HT-29 (cell line): Measurements from ENCODE around the gene KDM6A. TPM values are rescaled to one million over a fixed set of nuclear protein-coding genes. Genes with fewer than 3 reads are reported as not detected.
"Not testable (repeated sequence)": the region's sequence is repeated elsewhere in the genome, so short reads cannot be mapped to it uniquely, and the experiment has no call there.

Experiments used
- DNase-seq: peaks from one replicate; pipeline ENCODE4 v3.0.0-alpha.2; 2015; ENCODE audit warnings: low spot score
- total RNA-seq: library from RNA; depleted of rRNA; stranded (reverse); fragments of >200 nt; shearing (Covaris generic); gene quantifications from 2 replicates; pipeline ENCODE4 v1.2.3, GENCODE V29; 2014

KDM6A gene
- total RNA-seq, 1 experiment from 2014 or later: 13.8 TPM

DNA sequence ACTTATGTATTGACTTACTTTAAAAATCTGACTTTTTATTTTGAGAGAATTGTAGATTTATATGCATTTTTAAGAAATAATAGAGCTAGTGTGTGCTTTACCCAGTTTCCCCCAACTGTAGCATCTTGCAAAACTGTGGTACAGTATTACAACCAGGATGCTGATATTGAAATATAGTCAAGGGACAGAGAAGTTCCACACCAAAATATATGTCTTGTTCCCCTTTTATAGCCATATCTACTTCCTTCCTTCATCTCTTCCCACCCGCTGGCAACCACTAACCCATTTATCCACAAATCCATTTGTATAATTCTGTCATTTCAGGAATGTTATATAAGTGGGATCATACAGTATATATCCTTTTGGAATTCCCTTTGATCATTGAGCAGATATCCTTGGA lies 16.8 kb downstream of the KDM6A start:
- no peak for DNase-seq

DNA sequence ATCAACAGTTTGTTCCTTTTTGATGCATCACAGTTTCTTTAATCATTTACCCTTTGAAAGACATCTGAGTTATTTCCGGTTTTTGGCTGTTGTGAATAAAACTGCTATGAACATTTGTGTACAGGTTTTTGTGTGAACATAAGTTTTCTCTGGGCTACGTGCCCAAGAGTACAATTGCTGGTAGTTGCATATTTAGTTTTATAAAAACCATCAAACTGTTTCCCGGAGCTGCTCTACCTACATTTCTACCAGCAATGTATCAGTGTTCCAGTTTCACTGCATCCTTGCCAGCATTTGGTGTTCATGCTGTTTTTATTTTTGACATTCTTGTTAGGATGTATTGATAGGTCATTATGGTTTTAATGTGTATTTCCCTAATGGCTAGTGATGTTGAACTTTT lies 17.3 kb downstream of the KDM6A start:
- no peak for DNase-seq

DNA sequence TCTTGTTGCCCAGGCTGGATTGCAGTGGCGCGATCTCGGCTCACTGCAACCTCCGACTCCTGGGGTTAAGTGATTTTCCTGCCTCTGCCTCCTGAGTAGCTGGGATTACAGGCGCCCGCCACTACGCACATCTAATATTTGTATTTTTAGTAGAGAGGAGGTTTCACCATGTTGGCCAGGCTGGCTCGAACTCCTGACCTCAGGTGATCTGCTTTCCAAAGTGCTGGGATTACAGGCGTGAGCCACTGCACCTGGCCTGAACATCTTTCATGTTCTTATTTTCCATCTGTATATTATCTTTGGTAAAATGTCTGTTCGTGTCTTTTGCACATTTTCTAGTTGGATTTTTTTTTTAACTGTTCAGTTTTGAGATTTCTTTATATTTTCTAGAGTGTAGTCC lies 17.7 kb downstream of the KDM6A start:
- DNase-seq: not testable (repeated sequence)

DNA sequence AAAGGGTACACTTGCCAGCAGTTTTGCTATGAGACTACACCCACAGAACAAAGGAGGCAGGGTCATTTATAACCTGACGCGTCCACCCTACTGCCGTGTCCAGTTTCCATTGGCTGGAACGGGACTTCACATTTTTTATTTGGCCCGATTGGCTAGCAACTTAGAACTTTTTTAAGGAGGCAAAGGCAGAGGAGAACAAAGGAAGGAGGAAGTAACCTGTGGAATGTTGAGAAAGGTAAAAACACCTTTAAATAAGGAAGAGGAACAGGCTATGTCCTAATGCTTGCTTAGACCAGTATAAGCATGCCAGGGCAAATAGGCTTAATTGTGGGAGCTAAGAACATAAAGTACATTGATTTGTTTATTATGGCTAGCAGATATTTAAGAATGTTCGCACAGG lies 18.7 kb downstream of the KDM6A start:
- no peak for DNase-seq

DNA sequence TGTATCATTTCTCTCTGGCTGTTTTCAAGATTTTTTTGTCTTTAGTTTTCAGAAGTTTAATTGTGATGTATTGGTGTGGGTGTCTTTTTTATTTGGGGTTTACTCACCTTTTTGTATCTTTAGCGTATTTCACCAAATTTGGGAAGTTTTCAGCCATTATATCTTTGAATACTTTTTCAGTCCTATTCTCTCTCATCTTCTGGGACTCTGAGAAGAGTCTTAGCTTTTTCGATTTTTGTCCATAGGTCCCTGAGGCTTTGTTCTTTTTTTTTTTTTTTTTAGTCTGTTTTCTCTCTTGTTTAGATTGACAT lies 23.8 kb downstream of the KDM6A start:
- no peak for DNase-seq

- DNase-seq: no peak
Observed at GRCh38 chrX:44897539-44897938, 24.6 kb downstream of the KDM6A start.

GRCh38 chrX:44898411-44899221 lies 25.6 kb downstream of the KDM6A start:
- DNase-seq: no peak

GRCh38 chrX:44899946-44900345 lies 27.0 kb downstream of the KDM6A start:
- no peak for DNase-seq

DNA sequence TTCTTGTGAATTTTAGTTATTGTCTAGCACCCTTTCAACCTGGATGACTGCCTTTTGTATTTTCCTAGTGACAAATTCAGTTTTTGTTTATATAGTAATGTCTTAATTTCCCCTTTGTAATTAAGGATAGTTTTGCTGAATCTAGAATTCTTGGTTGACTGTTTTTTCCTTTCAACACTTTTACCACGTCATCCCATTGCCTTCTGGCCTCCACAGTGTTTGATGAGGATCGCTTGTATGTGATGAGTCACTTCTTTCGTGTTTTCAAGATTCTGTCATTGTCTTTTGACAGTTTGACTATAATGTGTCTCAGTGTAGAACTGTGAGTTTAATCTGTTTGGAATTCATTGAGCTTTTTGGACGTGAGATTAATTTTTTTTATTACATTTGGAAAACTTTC lies 30.1 kb downstream of the KDM6A start:
- DNase-seq: no peak

- no peak for DNase-seq
Observed at GRCh38 chrX:44903830-44904530, 31.0 kb downstream of the KDM6A start.

DNA sequence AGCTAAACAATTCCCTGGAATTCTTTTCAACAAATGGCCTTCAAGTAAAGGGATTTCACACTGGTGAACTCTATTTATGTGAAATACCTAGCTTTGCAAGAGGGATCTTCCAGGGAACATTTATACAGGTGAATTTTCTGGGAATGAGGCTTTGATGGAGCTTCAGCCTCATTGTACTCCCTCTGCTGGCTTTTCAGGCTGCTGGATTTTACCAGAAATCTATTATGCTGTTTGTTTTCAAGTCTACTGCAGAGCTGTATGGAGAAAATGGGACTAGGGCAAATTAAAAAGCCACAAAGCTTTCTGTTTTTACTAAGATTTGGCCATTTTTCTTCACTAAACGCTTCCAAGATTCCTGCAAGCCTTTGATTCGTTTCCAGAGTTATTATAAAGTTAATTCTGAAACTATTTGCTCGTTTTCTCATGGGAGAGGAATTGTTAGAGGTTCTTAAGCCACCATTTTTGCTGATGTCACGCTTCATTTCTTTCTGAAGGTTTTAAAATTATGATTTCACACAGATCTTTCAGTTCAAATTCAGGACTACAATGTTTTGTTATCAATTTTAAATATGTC lies 31.6 kb downstream of the KDM6A start:
- DNase-seq: no peak

- DNase-seq: no peak
Observed at GRCh38 chrX:44906041-44906440, 33.1 kb downstream of the KDM6A start.

DNA sequence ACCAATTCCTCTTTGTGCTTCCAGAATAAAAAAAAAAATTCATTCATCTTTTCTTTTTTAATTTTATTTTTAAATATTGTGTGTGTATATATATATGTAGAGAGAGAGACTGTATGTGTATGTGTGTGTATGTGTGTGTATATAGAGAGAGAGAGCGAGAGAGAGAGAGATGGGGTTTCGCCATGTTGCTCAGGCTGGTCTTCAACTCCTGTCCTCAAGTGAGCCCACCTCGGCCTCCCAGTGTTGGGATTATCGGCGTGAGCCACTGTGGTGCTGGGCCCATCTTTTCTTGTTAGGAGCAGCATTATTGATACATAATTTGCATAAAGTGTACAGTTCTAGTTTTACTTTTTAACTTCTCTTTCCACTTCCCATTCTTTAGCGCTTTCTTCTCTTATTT lies 33.6 kb downstream of the KDM6A start:
- no peak for DNase-seq

DNA sequence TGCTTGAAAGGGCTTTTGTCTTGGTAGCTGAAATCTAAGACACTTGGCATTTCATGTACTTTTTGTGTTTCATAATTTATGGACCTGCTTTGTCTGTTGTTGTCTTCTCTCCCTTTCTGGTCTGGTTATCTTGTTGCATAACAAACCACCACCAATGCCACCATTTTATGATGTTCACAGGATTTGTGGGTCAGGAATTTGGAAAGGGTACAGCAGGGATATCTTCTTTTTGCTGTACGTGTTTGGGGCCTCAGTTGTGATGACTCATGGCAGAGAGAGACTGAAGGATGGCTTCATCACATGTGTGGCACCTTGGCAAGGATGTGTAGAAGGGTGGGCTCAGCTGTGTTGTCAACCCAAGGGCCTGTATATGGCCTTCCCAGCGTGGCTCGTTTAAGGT lies 35.2 kb downstream of the KDM6A start:
- DNase-seq: no peak

DNA sequence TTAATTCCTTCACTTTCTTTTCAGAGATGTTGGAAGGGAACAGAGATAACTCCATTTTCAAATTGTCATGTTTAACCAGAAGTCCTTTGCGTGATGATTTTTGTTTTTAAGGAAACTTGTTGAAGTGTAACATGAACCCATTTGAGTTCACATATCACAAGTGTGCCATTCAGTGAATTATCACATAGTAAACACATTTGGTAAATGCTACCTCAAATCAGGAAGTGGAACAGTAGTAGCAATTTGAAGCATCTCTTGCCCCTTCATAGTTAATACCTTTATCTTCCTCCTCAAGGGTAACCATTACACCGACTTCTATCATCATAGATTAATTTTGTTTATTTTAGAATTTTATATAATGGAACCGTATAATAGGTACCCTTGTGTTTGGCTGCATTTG lies 35.8 kb downstream of the KDM6A start:
- no peak for DNase-seq

- DNase-seq: not testable (repeated sequence)
Observed at GRCh38 chrX:44910508-44910907, 37.5 kb downstream of the KDM6A start.

DNA sequence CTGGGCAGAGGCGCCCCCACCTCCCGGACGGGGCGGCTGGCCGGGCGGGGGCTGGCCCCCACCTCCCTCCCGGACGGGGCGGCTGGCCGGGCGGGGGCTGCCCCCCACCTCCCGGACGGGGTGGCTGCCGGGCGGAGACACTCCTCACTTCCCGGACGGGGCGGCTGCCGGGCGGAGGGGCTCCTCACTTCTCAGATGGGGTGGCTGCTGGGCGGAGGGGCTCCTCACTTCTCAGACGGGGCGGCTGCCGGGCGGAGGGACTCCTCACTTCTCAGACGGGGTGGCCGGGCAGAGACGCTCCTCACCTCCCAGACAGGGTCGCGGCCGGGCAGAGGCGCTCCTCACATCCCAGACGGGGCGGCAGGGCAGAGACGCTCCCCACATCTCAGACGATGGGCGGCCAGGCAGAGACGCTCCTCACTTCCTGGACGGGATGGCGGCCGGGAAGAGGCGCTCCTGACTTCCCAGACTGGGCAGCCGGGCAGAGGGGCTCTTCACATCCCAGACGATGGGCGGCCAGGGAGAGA lies 38.1 kb downstream of the KDM6A start:
- not testable (repeated sequence) for DNase-seq

DNA sequence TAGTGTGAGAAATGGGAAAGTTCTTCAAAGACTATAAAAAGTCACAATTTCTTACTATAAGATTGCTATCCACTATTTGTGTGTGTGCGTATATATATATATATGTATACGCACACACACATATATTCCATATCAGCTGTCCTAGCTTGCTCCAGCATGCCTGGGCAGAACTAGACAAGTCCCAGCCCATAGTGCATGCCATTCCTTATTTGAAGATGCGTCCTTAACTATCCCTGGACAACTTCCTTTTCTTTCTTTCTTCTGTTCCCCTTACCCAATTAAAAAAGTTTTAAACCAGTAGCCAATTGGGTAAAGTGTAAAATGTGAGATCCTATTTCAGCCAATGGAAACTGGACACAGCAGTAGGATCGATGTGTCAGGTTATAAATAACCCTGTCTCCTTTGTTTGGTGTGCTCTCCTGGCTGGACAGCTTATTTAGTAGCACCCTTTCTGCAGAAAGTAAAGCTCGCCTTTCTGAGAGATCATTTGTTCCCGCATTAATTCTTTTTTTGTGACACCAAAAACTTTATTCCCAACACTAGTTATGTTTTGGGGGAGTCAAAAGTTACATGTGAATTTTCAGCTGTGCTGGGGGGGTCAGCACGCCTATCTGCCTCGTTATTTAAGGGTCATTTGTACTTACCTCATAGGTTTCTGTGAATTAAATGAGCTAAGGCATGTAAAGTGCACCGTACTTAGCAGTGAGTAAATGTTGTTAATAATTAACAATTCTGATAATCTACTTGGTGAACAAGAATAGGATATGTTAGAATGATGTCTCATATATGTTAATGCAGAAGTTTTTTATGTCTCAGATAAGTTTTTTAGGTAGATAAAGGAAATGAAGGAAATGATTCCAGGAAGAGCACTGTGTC lies 40.9 kb downstream of the KDM6A start:
- no peak for DNase-seq

GRCh38 chrX:44914532-44915198 lies 41.7 kb downstream of the KDM6A start:
- no peak for DNase-seq

- no peak for DNase-seq
Observed at GRCh38 chrX:44915361-44915868, 42.4 kb downstream of the KDM6A start.

- no peak for DNase-seq
Observed at GRCh38 chrX:44918722-44919121, 45.7 kb downstream of the KDM6A start.
